KOPT-K1 (cell line): ENCODE data around the gene ADARB1.

ENCODE experiments used
- H3K27ac ChIP-seq: fragments of 200-600 bp; sonication (generic); 2 replicates; pipeline ENCODE4 v1.5.1; 2016; ENCODE audit warnings: antibody characterized with exemption, mild to moderate bottlenecking, low read depth, low read length; ENCODE audit not compliant: poor library complexity, severe bottlenecking
- H3K36me3 ChIP-seq: fragments of 200-600 bp; sonication (generic); 2 replicates; pipeline ENCODE4 v1.5.1; 2017; ENCODE audit warnings: antibody characterized with exemption, mild to moderate bottlenecking, low read length, moderate library complexity; ENCODE audit not compliant: insufficient read depth
- H3K9me3 ChIP-seq: fragments of 200-600 bp; sonication (generic); 2 replicates; pipeline ENCODE4 v1.5.1; 2017; ENCODE audit warnings: antibody characterized with exemption, low read length, mild to moderate bottlenecking; ENCODE audit not compliant: insufficient read depth, poor library complexity, severe bottlenecking

ADARB1 gene

DNA sequence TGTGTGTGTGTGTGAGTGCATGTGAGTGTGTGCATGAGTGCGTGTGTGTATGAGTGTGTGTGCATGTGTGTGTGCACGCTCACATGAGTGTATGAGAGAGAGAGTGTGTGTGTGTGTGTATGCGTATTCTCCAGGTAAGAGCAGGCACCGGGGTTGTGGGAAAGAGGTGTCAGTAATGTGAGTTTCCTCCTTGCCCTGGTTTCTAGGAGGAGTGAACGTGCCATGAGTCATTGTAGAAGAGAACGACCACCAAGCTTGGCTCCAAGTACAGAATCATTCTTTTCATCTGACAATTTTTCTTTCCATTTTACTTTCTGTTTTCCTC is 134.2 kb downstream of the ADARB1 start:
- Histone ChIP-seq H3K36me3 (peaks cover 21% of the 10 kb centered on the region; the same call in 1 of the 2 replicates), H3K9me3 (no peaks in the 10 kb centered on the region), H3K27ac (no peak overlapping the region)

DNA sequence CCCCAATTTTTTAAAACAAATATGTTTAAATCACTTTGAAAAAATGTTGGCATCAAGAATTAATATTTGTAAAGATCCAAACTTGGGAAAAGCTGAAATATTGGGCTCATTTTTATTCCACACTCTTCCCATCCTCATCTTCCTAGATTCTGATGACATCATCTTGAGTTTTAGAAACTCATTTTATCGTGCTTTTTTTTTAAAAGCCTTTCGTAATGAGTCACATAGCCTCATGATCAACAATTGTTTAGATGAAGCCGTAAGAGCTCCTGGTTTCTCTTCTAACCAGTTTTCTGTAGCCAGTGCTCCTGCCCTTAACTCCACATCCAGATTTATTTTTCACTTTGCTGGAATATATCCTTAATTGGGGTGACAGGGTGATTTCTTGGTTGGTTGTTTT is 134.7 kb downstream of the ADARB1 start:
- Histone ChIP-seq H3K27ac (no peak overlapping the region), H3K9me3 (no peaks in the 10 kb centered on the region), H3K36me3 (peaks cover 21% of the 10 kb centered on the region; the same call in 1 of the 2 replicates)

- no peak overlapping the region for H3K27ac ChIP-seq
- H3K9me3 ChIP-seq: no peaks in the 10 kb centered on the region
- H3K36me3 ChIP-seq: peaks cover 16% of the 10 kb centered on the region; the same call in 1 of the 2 replicates
Observed at GRCh38 chr21:45209685-45210284, 135.4 kb downstream of the ADARB1 start.

GRCh38 chr21:45210461-45210983 is 136.1 kb downstream of the ADARB1 start:
- peaks cover 12% of the 10 kb centered on the region; the same call in 1 of the 2 replicates for H3K36me3 ChIP-seq
- H3K27ac ChIP-seq: no peak overlapping the region
- H3K9me3 ChIP-seq: no peaks in the 10 kb centered on the region

DNA sequence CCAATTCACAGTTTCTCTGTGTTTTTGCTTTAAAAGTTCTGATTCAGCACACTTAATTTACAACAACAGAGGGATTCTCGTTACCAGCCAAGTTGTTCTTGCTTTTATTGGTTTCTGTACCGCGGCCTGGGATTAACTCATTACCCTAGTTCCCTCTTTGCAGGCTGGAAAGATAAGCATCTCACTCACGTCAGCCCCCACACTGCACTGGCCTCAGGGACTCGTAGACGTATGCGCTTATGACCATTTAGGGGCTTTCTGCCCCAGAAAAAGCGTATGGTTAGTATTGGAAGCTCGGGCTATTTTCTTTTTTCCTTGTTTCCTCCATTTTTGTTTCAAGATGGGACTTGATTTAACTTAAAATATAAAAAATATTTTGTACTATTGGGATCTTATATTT is 137.3 kb downstream of the ADARB1 start:
- H3K36me3 ChIP-seq: peaks cover 12% of the 10 kb centered on the region; the same call in 1 of the 2 replicates
- H3K9me3 ChIP-seq: no peaks in the 10 kb centered on the region
- no peak overlapping the region for H3K27ac ChIP-seq

DNA sequence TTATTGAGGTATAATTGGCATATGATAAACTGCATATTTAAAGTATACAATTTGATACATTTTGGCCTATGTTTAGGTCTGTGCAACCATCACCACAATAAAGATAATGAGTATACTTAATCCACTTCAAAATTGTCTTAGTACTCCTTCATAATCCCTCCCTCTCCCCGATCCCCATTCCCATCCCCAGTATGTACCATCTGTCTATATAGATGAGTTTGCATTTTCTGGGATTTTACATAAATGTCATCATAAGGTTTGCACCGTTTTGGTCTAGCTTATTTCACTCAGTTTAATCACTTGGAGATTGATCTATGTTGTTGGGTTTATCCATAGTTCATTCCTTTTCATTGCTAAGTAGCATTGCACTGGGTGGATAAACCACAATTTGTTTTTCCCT is 139.0 kb downstream of the ADARB1 start:
- Histone ChIP-seq H3K36me3 (peaks cover 5% of the 10 kb centered on the region; the same call in 1 of the 2 replicates), H3K9me3 (no peaks in the 10 kb centered on the region), H3K27ac (no peak overlapping the region)

GRCh38 chr21:45215213-45215612 is 140.8 kb downstream of the ADARB1 start:
- no peaks in the 10 kb centered on the region for H3K9me3 ChIP-seq
- H3K36me3 ChIP-seq: peaks cover 13% of the 10 kb centered on the region; the same call in 1 of the 2 replicates

GRCh38 chr21:45217010-45217409 is 142.6 kb downstream of the ADARB1 start:
- Histone ChIP-seq H3K36me3 (peaks cover 27% of the 10 kb centered on the region; the same call in 1 of the 2 replicates), H3K27ac (no peak overlapping the region)

More at GRCh38 chr21:45215213-45215612, 140.8 kb downstream of the ADARB1 start:
- no peak overlapping the region for H3K27ac ChIP-seq

GRCh38 chr21:45219517-45219916 is 145.1 kb downstream of the ADARB1 start:
- H3K36me3 ChIP-seq: peaks cover 41% of the 10 kb centered on the region; the same call in 1 of the 2 replicates
- H3K27ac ChIP-seq: no peak overlapping the region
- H3K9me3 ChIP-seq: no peaks in the 10 kb centered on the region

More at GRCh38 chr21:45217010-45217409, 142.6 kb downstream of the ADARB1 start:
- no peaks in the 10 kb centered on the region for H3K9me3 ChIP-seq

- no peaks in the 10 kb centered on the region for H3K9me3 ChIP-seq
- H3K36me3 ChIP-seq: peaks cover 41% of the 10 kb centered on the region; the same call in 1 of the 2 replicates
- no peak overlapping the region for H3K27ac ChIP-seq
Observed at GRCh38 chr21:45220071-45220481, 145.7 kb downstream of the ADARB1 start.

DNA sequence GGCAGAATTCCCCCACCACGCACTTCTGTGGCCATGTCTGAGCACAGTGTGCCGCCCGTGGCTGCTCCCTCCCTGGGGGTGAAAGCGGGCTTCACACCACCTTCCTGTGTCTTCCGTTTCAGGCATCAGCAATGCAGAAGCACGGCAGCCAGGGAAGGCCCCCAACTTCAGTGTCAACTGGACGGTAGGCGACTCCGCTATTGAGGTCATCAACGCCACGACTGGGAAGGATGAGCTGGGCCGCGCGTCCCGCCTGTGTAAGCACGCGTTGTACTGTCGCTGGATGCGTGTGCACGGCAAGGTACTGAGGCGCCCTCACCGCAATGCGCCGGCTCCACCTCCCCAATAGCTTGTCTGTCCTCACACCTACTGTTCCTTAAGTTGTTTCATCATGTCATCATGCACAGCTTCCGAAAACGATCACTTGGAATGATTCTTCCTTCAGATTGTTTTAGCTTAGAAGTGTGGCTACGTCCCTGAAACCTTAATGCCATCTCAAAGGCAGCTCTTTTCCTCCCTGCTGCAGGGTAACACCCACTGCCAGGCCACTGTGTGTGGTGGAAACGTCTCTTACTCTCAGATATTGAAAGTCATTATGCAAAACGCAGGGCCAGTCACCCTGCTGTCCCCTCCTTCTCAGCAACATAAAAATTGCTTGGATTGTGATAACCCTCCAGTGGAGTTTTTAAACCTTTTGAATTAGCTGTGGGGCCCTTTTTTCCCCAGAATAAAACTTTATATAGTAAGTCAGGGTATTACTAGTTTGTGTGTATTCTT is 146.5 kb downstream of the ADARB1 start:
- peaks cover 41% of the 10 kb centered on the region; the same call in 1 of the 2 replicates for H3K36me3 ChIP-seq
- no peaks in the 10 kb centered on the region for H3K9me3 ChIP-seq
- no peak overlapping the region for H3K27ac ChIP-seq

- H3K36me3 ChIP-seq: peaks cover 41% of the 10 kb centered on the region; the same call in 1 of the 2 replicates
Observed at GRCh38 chr21:45222001-45222400, 147.6 kb downstream of the ADARB1 start.

GRCh38 chr21:45223236-45224185 is 149.1 kb downstream of the ADARB1 start:
- Histone ChIP-seq H3K27ac (no peak overlapping the region), H3K36me3 (peaks cover 38% of the 10 kb centered on the region; the same call in 1 of the 2 replicates), H3K9me3 (no peaks in the 10 kb centered on the region)

More at GRCh38 chr21:45222001-45222400, 147.6 kb downstream of the ADARB1 start:
- no peaks in the 10 kb centered on the region for H3K9me3 ChIP-seq
- H3K27ac ChIP-seq: no peak overlapping the region

DNA sequence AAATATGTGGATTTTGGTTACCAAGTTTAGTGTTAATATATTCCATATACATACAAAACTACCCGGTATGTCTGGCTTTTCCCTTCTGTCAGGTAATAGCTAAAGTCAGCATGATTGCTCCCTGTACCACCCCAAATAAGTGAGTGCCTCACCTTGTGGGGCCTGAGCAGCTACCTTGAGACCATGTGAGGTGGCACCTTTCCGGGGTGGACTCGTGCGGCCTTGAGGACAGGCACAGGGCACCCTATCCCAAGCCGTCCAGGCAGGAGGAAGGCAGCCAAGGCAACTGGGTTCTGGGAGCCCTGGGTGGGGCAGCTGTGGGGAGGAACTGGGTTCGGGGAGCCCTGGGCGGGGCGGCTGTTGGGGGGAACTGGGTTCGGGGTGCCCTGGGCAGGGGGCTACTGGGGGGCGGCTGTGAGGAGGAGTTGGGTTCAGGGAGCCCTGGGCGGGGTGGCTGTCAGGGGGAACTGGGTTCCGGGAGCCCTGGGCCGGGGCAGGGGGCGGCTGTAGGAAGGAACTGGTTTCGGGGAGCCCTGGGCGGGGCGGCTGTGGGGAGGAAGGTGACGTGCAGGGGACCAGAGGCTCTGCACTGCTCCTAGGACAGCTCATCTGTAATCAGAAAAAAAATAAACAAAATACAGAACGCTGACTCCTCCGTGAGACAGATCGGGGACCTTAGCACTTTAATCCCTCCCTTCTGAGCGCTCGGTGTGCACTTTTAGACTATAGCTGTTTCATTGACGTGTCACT is 150.0 kb downstream of the ADARB1 start:
- Histone ChIP-seq H3K9me3 (no peaks in the 10 kb centered on the region), H3K36me3 (peaks cover 35% of the 10 kb centered on the region; the same call in 1 of the 2 replicates), H3K27ac (no peak overlapping the region)
